A673 (cell line): ENCODE results near the gene DOCK4.

ENCODE experiments used
- CTCF ChIP-seq: fragments of 300-800, 200-600 bp; sonication (generic); conservative IDR thresholded peaks from 2 replicates; pipeline ENCODE4 v1.5.1; 2017; ENCODE audit warnings: low read depth, mild to moderate bottlenecking, antibody characterized with exemption, low read length, moderate library complexity, mixed read lengths
- EZH2 ChIP-seq: fragments of 200-600 bp; sonication (generic); IDR thresholded peaks from 2 replicates; pipeline ENCODE4 v1.6.1; 2017; ENCODE audit warnings: borderline replicate concordance, low read depth, mild to moderate bottlenecking, mixed read lengths, antibody characterized with exemption, low read length; ENCODE audit not compliant: poor library complexity, severe bottlenecking

- TF ChIP-seq CTCF (no peak), EZH2 (no peak)
Measured at GRCh38 chr7:112049555-112050249, 156.5 kb downstream of the DOCK4 start.
